Activated T-helper 2 cell treated with anti-CD3 and anti-CD28 coated beads, Interferon-gamma antibody, Interleukin-2, Interleukin-4, amounts not matched to agents 10 μg/mL and 5 μg/mL and 100 μg/mL, durations not matched to agents 14 hours and 24 hours and 36 hours (primary cell): ENCODE data around the gene TRIP12. TPM values are rescaled to one million over a fixed set of nuclear protein-coding genes. Genes with fewer than 3 reads are reported as not detected.
"Not testable (repeated sequence)": the region's sequence is repeated elsewhere in the genome, so short reads cannot be mapped to it uniquely, and the experiment has no call there.

Source experiments
- DNase-seq: peaks from one replicate; pipeline ENCODE4 v3.0.0; 2021; ENCODE audit warnings: low spot score
- H3K27ac Mint-ChIP-seq: one replicate; pipeline ENCODE4 v1.8.0; 2021; ENCODE audit warnings: mixed read lengths
- H3K27me3 Mint-ChIP-seq: one replicate; pipeline ENCODE4 v1.8.0; 2021; ENCODE audit warnings: low read depth, mixed read lengths
- H3K36me3 Mint-ChIP-seq: one replicate; pipeline ENCODE4 v1.8.0; 2021; ENCODE audit warnings: low read depth, mixed read lengths
- H3K4me1 Mint-ChIP-seq: one replicate; pipeline ENCODE4 v1.8.0; 2021; ENCODE audit warnings: low read depth, mixed read lengths
- H3K4me3 Mint-ChIP-seq: one replicate; pipeline ENCODE4 v1.8.0; 2021; ENCODE audit warnings: low read depth, mild to moderate bottlenecking, moderate library complexity, mixed read lengths
- H3K9me3 Mint-ChIP-seq: one replicate; pipeline ENCODE4 v1.8.0; 2021; ENCODE audit warnings: mixed read lengths
- intact Hi-C: fragments of 100-400 bp; cut with micrococcal nuclease; formaldehyde crosslinking; loops from one replicate; pipeline ENCODE4 v1.15.1; 2023
- total RNA-seq: library from RNA; stranded (reverse); gene quantifications from 2 replicates; pipeline ENCODE4 v1.2.3, GENCODE V29; 2022

Gene TRIP12
- total RNA-seq, 1 donor from 2014 or later, result 256 TPM

DNA sequence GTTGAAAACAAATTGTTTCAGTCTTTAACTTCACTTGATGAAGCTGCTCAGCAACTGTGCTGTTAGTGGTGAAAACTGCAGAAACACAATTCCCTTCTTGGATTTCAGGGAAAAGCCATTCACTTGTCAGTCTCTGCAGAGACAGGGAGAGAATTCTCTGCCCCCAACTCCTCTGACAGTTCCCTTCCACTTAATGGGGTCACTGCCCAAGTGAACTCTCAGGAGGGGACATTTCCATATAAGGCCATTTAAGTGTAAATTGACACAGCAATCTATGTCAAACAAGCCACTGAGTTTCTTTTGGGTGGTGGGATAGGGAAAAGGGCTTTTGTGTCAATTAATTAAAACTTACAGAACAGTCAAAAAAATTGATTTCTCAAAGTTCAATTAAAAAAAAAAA lies 156.1 kb downstream of the TRIP12 start:
- Mint-ChIP-seq H3K27me3 (no peaks in the 10 kb centered on the region), H3K4me1 (no peaks in the 10 kb centered on the region), H3K27ac (no peak overlapping the region), H3K4me3 (no peak overlapping the region), H3K9me3 (no peaks in the 10 kb centered on the region), H3K36me3 (peaks cover 55% of the 10 kb centered on the region)
- no peak for DNase-seq
- intact Hi-C loops, result no loop called here

DNA sequence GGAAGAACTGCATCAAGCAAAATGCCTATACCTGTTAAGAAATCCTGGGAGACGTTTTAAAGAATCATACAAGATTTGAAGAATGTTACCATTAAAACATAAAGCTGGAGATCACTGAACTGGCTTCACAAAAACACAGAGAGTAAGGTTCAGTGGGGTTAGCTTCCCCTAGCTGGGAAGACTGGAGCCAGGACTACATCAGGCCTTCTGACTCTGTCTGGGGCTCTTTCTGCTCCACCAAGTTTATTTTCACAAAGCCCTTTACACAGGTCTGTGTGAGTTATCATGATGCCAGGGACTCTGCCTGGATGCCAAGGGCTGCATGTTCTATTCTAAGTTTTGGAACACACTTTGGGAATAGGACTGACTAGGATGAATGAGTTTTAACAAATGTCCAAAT lies 160.1 kb downstream of the TRIP12 start:
- no peak overlapping the region for H3K27ac Mint-ChIP-seq
- no peaks in the 10 kb centered on the region for H3K9me3 Mint-ChIP-seq
- H3K27me3 Mint-ChIP-seq, result no peaks in the 10 kb centered on the region
- no peak overlapping the region for H3K4me3 Mint-ChIP-seq
- intact Hi-C loops, result no loop called here
- no peaks in the 10 kb centered on the region for H3K4me1 Mint-ChIP-seq
- no peak for DNase-seq
- H3K36me3 Mint-ChIP-seq, result peaks cover 20% of the 10 kb centered on the region

DNA sequence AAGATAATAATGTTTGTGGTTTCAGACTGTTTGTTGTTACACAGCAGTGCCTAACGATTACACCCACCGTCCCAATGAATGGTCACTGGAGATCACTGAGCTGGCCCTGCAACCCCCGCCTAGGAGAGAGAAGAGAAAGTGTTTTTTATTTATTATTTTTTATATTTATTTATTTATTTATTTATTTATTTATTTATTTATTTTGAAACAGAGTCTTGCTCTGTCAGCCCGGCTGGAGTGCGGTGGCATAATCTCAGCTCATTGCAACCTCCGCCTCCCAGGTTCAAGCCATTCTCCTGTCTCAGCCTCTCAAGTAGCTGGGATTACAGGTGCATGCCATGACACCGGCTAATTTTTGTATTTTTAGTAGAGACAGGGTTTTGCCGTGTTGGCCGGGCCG lies 164.3 kb downstream of the TRIP12 start:
- H3K9me3 Mint-ChIP-seq, H3K27ac Mint-ChIP-seq, H3K36me3 Mint-ChIP-seq, H3K27me3 Mint-ChIP-seq, intact Hi-C loops, DNase-seq, H3K4me3 Mint-ChIP-seq, H3K4me1 Mint-ChIP-seq: not testable (repeated sequence)

DNA sequence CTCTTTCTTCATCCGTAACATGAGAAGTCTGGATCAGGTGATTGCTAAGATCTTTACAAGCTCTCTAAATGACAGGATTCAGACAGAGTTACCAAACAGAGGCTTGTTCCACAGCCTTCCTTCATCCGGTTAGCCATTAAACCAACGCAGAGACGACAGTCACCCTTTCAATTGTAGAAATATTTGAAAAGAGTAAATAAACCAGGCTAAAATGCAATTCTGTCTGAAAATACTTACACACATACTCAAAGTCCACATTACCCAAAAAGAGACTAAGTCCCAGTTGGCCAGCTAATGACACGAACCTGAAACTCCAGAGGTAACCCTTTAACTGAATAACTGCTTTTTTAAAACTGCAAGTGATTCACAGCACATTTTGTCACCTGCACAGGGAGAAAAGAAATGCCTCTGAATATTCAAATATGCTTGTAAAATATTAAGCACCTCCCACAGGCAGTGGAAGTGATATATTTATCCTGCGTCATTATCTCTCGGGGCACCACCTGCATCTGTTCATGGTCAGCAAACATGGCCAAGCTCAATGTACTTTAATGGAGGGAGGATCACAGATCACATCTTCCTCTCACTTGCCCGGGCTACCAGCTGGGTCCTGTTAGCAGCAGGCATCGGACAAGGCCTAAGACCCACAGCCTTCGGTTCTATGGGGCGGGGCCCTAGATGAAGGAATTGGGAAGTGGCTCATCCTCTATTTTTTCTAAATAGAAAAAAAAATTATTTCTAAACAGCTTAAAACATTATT lies 168.7 kb downstream of the TRIP12 start:
- Mint-ChIP-seq H3K4me1 (no peaks in the 10 kb centered on the region), H3K27ac (no peak overlapping the region), H3K4me3 (no peak overlapping the region), H3K9me3 (no peaks in the 10 kb centered on the region), H3K36me3 (no peaks in the 10 kb centered on the region), H3K27me3 (no peaks in the 10 kb centered on the region)
- DNase-seq, result no peak
- intact Hi-C loops, result no loop called here

DNA sequence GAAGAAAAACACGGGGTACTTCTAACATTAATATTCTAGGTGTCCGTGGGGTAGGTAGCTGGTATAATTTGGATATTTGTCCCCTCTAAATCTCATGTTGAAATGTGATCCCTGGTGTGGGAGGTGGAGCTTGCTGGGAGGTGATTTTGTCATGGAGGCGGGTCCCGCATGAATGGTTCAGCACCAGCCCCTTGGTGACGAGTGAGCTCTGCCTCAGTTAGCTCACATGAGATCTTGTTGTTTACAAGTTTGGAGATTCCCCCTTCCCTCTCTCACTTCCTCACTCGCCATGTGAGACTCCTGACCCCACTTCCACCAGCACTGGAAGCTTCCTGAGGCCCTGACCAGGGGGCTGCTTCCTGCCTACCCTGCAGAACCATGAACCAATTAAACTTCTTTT lies 172.0 kb downstream of the TRIP12 start:
- Mint-ChIP-seq H3K4me1 (no peaks in the 10 kb centered on the region), H3K4me3 (no peak overlapping the region), H3K36me3 (no peaks in the 10 kb centered on the region), H3K27ac (no peak overlapping the region), H3K27me3 (no peaks in the 10 kb centered on the region), H3K9me3 (no peaks in the 10 kb centered on the region)
- no peak for DNase-seq
- intact Hi-C loops, result no loop called here

DNA sequence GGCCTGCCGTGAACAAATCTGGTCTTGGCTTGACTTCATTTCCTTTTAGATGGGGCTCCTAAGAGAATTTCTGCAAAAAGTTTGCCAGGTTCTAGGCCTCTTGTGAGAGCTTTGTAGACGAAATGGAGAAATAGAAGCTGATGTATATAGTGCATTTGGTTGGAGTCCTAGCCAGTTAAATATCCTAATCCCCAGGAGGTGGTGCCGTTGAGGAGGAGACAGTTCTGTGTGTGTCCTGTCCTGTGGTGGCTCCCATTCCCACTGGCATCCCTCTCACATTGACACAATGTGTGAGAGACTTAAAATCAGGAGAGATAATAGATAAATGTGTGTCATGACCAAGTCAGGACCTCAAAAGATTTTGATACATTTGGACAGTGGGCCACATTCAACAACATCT lies 172.9 kb downstream of the TRIP12 start:
- no peaks in the 10 kb centered on the region for H3K36me3 Mint-ChIP-seq
- no peak overlapping the region for H3K4me3 Mint-ChIP-seq
- H3K27ac Mint-ChIP-seq, result no peak overlapping the region
- H3K27me3 Mint-ChIP-seq, result no peaks in the 10 kb centered on the region
- H3K4me1 Mint-ChIP-seq, result no peaks in the 10 kb centered on the region
- no peaks in the 10 kb centered on the region for H3K9me3 Mint-ChIP-seq
- DNase-seq, result no peak
- intact Hi-C loops, result no loop called here

DNA sequence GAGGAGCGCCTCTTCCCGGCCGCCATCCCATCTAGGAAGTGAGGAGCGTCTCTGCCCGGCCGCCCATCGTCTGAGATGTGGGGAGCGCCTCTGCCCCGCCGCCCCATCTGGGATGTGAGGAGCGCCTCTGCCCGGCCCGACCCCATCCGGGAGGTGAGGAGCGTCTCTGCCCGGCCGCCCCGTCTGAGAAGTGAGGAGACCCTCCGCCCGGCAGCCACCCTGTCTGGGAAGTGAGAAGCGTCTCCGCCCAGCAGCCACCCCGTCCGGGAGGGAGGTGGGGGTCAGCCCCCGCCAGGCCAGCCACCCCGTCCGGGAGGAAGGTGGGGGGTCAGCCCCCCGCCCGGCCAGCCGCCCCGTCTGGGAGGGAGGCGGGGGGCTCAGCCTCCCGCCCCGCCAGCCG lies 179.1 kb downstream of the TRIP12 start:
- H3K4me1 Mint-ChIP-seq, H3K27me3 Mint-ChIP-seq, H3K27ac Mint-ChIP-seq, DNase-seq, intact Hi-C loops, H3K36me3 Mint-ChIP-seq, H3K9me3 Mint-ChIP-seq, H3K4me3 Mint-ChIP-seq: not testable (repeated sequence)

DNA sequence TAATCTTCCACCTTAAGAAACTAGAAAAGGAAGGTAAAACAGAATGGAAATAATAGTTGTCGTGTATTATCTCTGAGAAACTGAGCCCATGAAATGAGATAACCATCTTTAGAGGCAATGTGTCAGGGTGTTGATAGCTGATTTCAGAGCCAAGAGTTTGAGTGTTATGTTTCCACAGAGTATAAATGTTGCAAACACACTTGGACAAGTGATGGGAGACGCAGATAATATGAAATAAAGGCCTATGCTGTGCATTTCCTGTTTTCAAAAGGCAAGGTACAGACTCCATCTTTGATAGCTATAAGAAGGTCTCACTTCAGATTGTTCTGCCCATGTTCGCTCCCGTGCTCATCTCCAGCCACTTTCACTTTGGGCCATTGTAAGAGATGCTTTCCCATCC lies 181.5 kb downstream of the TRIP12 start:
- no peak for DNase-seq
- Mint-ChIP-seq H3K4me3 (no peak overlapping the region), H3K27ac (no peak overlapping the region), H3K27me3 (no peaks in the 10 kb centered on the region), H3K9me3 (peaks cover 17% of the 10 kb centered on the region), H3K4me1 (no peaks in the 10 kb centered on the region), H3K36me3 (peaks cover 6% of the 10 kb centered on the region)
- intact Hi-C loops, result no loop called here

DNA sequence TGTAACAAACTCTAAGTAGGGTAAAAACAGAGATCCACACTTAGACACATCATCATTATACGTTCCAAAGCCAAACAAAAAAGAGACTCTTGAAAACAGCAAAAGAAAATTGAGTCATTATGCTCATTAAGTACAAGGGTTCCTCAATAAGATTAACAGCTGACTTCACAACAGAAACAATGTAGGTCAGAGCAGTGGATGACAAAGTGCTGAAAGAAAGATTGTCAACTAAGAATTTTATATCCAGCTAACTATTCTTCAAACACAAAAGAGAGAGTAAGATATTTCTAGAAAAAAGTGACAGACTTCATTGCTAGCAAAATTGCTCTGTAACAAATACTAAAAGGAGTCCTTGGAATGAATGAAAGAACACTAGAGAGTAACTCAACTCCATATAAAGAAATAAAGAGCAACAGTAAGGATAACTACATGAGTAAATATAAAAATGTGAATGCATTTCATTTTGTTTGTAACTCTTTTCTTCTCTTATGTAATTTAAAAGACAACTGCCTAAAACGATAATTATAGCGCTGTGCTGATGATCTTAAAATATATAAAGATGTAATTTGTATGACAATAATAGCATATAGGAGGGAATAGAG lies 183.7 kb downstream of the TRIP12 start:
- Mint-ChIP-seq H3K4me3 (no peak overlapping the region), H3K27ac (no peak overlapping the region)
- intact Hi-C loops, result no loop called here

DNA sequence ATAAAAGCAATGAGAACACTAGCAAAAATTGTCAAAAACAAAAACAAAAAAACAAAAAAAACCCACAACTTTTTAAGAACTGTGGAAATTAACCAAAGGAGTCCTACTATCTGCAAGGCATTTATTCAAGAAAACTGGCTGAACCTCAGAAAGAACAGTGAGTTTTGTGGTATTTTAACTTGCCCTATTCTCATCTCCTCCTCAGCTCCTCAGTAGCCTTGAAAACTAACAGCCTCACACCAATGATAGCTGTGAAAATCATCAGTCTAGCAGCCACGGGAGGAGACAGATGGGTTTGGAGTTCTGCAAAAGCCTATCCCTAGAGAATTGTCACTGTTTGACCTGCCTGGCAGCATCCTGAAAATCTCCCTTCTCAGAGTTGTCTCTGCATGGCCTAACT lies 187.4 kb downstream of the TRIP12 start:
- Mint-ChIP-seq H3K9me3 (peaks cover 17% of the 10 kb centered on the region), H3K4me1 (peaks cover 4% of the 10 kb centered on the region), H3K27me3 (no peaks in the 10 kb centered on the region), H3K4me3 (no peak overlapping the region), H3K36me3 (peaks cover 6% of the 10 kb centered on the region), H3K27ac (no peak overlapping the region)
- intact Hi-C loops, result no loop called here
- no peak for DNase-seq

More for the DNA sequence above, 183.7 kb downstream of the TRIP12 start:
- Mint-ChIP-seq H3K36me3 (peaks cover 6% of the 10 kb centered on the region), H3K4me1 (peaks cover 4% of the 10 kb centered on the region), H3K27me3 (no peaks in the 10 kb centered on the region), H3K9me3 (peaks cover 17% of the 10 kb centered on the region)
- no peak for DNase-seq

DNA sequence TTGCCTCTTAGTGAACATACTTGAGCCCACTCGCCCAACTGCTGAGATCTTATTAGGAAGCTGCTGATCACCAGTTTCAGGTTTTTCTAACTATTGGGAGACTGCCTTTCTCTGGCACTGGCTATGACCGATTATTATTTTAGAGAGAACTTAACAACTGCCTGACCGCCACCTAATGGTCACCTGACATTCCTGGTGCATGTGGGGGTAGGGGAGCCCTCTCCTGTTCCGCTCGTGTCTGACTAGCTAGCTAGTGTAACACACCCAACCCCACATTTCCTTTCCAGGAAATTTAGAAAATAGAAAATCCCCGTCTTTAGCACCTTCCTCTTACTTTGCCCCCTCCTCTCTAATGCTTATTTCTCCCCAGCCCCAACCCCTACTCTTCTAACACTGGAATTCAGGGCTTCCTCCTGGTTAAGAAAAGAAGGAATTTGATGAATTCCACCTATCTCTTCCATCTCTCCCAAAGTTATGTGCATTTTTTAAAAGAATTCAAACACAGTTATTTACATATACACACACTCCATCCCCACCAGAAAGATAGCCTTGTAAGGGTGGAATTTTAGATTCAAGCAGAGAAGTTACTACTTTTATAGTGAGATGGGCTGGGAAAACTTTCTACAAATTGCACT lies 188.1 kb downstream of the TRIP12 start:
- intact Hi-C loops, result no loop called here
- no peak overlapping the region for H3K27ac Mint-ChIP-seq
- H3K27me3 Mint-ChIP-seq, result no peaks in the 10 kb centered on the region
- H3K36me3 Mint-ChIP-seq, result peaks cover 6% of the 10 kb centered on the region
- DNase-seq, result no peak
- peaks cover 17% of the 10 kb centered on the region for H3K9me3 Mint-ChIP-seq
- peaks cover 4% of the 10 kb centered on the region for H3K4me1 Mint-ChIP-seq
- no peak overlapping the region for H3K4me3 Mint-ChIP-seq

DNA sequence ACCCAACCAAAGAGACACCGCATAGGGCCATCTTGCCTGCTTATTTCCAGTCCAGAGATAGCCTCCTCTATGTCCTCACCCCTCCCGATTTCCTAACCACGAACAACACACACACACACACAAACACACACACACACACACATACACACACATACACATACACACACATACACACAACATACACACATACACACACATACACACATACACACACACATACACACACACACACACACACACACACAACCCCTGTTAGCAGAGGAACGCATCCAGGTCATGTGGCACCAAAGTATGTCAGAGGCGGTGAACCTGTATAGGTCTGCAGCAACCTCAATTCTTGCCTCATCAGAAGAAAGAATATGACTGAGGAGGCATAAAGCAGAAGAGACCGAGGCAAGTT lies 188.9 kb downstream of the TRIP12 start:
- intact Hi-C loops, result no loop called here
- DNase-seq, result no peak
- Mint-ChIP-seq H3K4me3 (no peak overlapping the region), H3K27me3 (no peaks in the 10 kb centered on the region), H3K27ac (no peak overlapping the region), H3K9me3 (peaks cover 12% of the 10 kb centered on the region), H3K4me1 (peaks cover 4% of the 10 kb centered on the region), H3K36me3 (peaks cover 5% of the 10 kb centered on the region)

DNA sequence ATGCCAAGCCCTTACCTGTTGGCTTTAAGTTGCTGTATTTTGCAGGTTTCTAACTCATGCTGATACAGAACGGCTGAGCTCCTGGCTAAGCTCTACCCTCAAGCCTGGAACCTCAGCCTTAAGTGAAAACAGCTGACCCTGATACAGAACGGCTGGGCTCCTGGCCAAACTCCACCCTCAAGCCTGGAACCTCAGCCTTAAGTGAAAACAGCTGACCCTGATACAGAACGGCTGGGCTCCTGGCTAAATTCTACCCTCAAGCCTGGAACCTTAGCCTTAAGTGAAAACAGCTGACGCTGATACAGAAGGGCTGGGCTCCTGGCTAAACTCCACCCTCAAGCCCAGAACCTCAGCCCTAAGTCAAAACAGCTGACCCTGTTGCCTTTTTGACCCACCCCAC lies 189.9 kb downstream of the TRIP12 start:
- no peaks in the 10 kb centered on the region for H3K27me3 Mint-ChIP-seq
- peaks cover 4% of the 10 kb centered on the region for H3K4me1 Mint-ChIP-seq
- H3K4me3 Mint-ChIP-seq, result no peak overlapping the region
- no peak overlapping the region for H3K27ac Mint-ChIP-seq
- no peaks in the 10 kb centered on the region for H3K36me3 Mint-ChIP-seq
- no peak for DNase-seq
- H3K9me3 Mint-ChIP-seq, result peaks cover 3% of the 10 kb centered on the region
- intact Hi-C loops, result no loop called here
